Duodenal mucosa (tissue), 2 donors: ENCODE measurements around the gene DPH1.
A peak's percentile ranks its signal among the peaks of the same experiment; 100 is the strongest.

Source experiments
- H3K27ac ChIP-seq: one replicate; pipeline ENCODE4 v1.7.0; 2013; ENCODE audit warnings: low read depth, low read length
- H3K27me3 ChIP-seq, 2 donors: one replicate each; pipeline ENCODE4 v1.7.0; 2013; ENCODE audit warnings: low read length in 2 of 2, control low read depth in 1 of 2; ENCODE audit not compliant: insufficient read depth in 2 of 2, control insufficient read depth in 1 of 2
- H3K36me3 ChIP-seq, 2 donors: one replicate each; pipeline ENCODE4 v1.7.0; 2013; ENCODE audit warnings: low read length in 2 of 2, control low read depth in 1 of 2; ENCODE audit not compliant: insufficient read depth in 2 of 2, control insufficient read depth in 1 of 2
- H3K4me1 ChIP-seq, 2 donors: one replicate each; pipeline ENCODE4 v1.7.0; 2013; ENCODE audit warnings: low read length in 2 of 2, control low read depth in 1 of 2; ENCODE audit not compliant: insufficient read depth in 2 of 2, control insufficient read depth in 1 of 2
- H3K4me3 ChIP-seq, 2 donors: one replicate each; pipeline ENCODE4 v1.7.0; 2013; ENCODE audit warnings: low read length in 2 of 2, low read depth in 1 of 2
- H3K9ac ChIP-seq, 2 donors: one replicate each; pipeline ENCODE4 v1.7.0; 2013; ENCODE audit warnings: low read length in 2 of 2, low read depth in 1 of 2
- H3K9me3 ChIP-seq, 2 donors: one replicate each; pipeline ENCODE4 v1.7.0; 2013; ENCODE audit warnings: low read length in 2 of 2, control low read depth in 1 of 2; ENCODE audit not compliant: control insufficient read depth in 1 of 2

The DPH1 gene

GRCh38 chr17:2089021-2089422 lies 59.1 kb downstream of the DPH1 start:
- Histone ChIP-seq H3K9me3 (no peaks in the 10 kb centered on the region), H3K36me3 (no peaks in the 10 kb centered on the region), H3K9ac (peak overlapping the region; percentile 57 to 65), H3K27me3 (no peaks in the 10 kb centered on the region), H3K4me3 (peak overlapping the region; percentile 62 to 72), H3K4me1 (peaks cover 74 to 82% of the 10 kb centered on the region in 2 donors), H3K27ac (peak overlapping the region; percentile 86)

- no peaks in the 10 kb centered on the region for H3K27me3 ChIP-seq
- peak overlapping the region; percentile 53 for H3K27ac ChIP-seq
- H3K9ac ChIP-seq = peak overlapping the region in 1 of 2 donors; percentile 57
- H3K9me3 ChIP-seq = no peaks in the 10 kb centered on the region
- peak overlapping the region; percentile 62 to 72 for H3K4me3 ChIP-seq
- peaks cover 64 to 78% of the 10 kb centered on the region in 2 donors for H3K4me1 ChIP-seq
- no peaks in the 10 kb centered on the region for H3K36me3 ChIP-seq
These were observed 60.3 kb downstream of the DPH1 start for GRCh38 chr17:2090210-2090641.

GRCh38 chr17:2090804-2091534 lies 61.0 kb downstream of the DPH1 start:
- H3K27me3 ChIP-seq = no peaks in the 10 kb centered on the region
- no peaks in the 10 kb centered on the region for H3K36me3 ChIP-seq
- no peaks in the 10 kb centered on the region for H3K9me3 ChIP-seq
- H3K4me1 ChIP-seq = peaks cover 61 to 74% of the 10 kb centered on the region in 2 donors
- peak overlapping the region in 1 of 2 donors; percentile 62 for H3K4me3 ChIP-seq
- H3K27ac ChIP-seq = peak overlapping the region; percentile 53
- peak overlapping the region in 1 of 2 donors; percentile 57 for H3K9ac ChIP-seq

- Histone ChIP-seq H3K4me1 (peaks cover 48 to 61% of the 10 kb centered on the region in 2 donors), H3K4me3 (no peak overlapping the region), H3K9ac (peak overlapping the region in 1 of 2 donors; percentile 7), H3K36me3 (no peaks in the 10 kb centered on the region), H3K9me3 (no peaks in the 10 kb centered on the region), H3K27ac (no peak overlapping the region), H3K27me3 (no peaks in the 10 kb centered on the region)
These were observed 62.3 kb downstream of the DPH1 start for GRCh38 chr17:2092253-2092652.

GRCh38 chr17:2093349-2093748 lies 63.4 kb downstream of the DPH1 start:
- Histone ChIP-seq H3K4me3 (no peak overlapping the region), H3K9ac (no peak overlapping the region), H3K27ac (no peak overlapping the region), H3K36me3 (peaks cover 0 to 2% of the 10 kb centered on the region in 2 donors), H3K27me3 (no peaks in the 10 kb centered on the region), H3K4me1 (peaks cover 37 to 50% of the 10 kb centered on the region in 2 donors), H3K9me3 (no peaks in the 10 kb centered on the region)
